ENCODE measurements around the gene OIT3. TPM values are rescaled to one million over a fixed set of nuclear protein-coding genes. Genes with fewer than 3 reads are reported as not detected.

Gene OIT3
- total RNA-seq, 1 donor from 2014 or later: 0.09 TPM

- no peaks in the 10 kb centered on the region for H3K27me3 ChIP-seq (ENCODE audit: insufficient read depth, low read length)
- TF ChIP-seq, protein P1, sequence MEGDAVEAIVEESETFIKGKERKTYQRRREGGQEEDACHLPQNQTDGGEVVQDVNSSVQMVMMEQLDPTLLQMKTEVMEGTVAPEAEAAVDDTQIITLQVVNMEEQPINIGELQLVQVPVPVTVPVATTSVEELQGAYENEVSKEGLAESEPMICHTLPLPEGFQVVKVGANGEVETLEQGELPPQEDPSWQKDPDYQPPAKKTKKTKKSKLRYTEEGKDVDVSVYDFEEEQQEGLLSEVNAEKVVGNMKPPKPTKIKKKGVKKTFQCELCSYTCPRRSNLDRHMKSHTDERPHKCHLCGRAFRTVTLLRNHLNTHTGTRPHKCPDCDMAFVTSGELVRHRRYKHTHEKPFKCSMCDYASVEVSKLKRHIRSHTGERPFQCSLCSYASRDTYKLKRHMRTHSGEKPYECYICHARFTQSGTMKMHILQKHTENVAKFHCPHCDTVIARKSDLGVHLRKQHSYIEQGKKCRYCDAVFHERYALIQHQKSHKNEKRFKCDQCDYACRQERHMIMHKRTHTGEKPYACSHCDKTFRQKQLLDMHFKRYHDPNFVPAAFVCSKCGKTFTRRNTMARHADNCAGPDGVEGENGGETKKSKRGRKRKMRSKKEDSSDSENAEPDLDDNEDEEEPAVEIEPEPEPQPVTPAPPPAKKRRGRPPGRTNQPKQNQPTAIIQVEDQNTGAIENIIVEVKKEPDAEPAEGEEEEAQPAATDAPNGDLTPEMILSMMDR (IDR thresholded peaks at IDR 0.05; ENCODE audit: insufficient read depth, low read depth, low read length): no peak
- TF ChIP-seq EZH2 (IDR thresholded peaks at IDR 0.05; ENCODE audit: insufficient read depth, low read length): no peak
- Mint-ChIP-seq H3K27me3 (ENCODE audit: low read depth, unreplicated experiment) (no peaks in the 10 kb centered on the region), H3K36me3 (ENCODE audit: low read depth, unreplicated experiment) (no peaks in the 10 kb centered on the region), H3K4me1 (ENCODE audit: low read depth, unreplicated experiment) (peaks cover 8% of the 10 kb centered on the region), H3K4me3 (ENCODE audit: unreplicated experiment) (no peak overlapping the region), H3K9me3 (ENCODE audit: unreplicated experiment) (no peaks in the 10 kb centered on the region), H3K27ac (ENCODE audit: unreplicated experiment) (no peak overlapping the region)
- DNase-seq (ENCODE audit: low read depth) (no peak), FAIRE-seq (no peak)
- no peak overlapping the region for H3K27ac ChIP-seq (ENCODE audit: low read depth, low read length)
- H3K36me3 ChIP-seq (ENCODE audit: insufficient read depth, low read length): no peaks in the 10 kb centered on the region
- no peak overlapping the region for H3K4me2 ChIP-seq (ENCODE audit: low read length)
- H2AFZ ChIP-seq (ENCODE audit: low read depth, low read length): no peak overlapping the region
- H3K4me3 ChIP-seq (ENCODE audit: insufficient read depth, low read depth, low read length): no peak overlapping the region
- H3K4me1 ChIP-seq (ENCODE audit: insufficient read depth, low read length): no peaks in the 10 kb centered on the region
- H3K9ac ChIP-seq (ENCODE audit: low read length): no peak overlapping the region
- H3K9me3 ChIP-seq (ENCODE audit: insufficient read depth, low read depth, low read length): no peaks in the 10 kb centered on the region
- H3K79me2 ChIP-seq (ENCODE audit: insufficient read depth, low read length): no peaks in the 10 kb centered on the region
- no peaks in the 10 kb centered on the region for H4K20me1 ChIP-seq (ENCODE audit: insufficient read depth, low read length)
Measured at GRCh38 chr10:72935361-72935760, 41.8 kb downstream of the OIT3 start.

- H3K4me1 Mint-ChIP-seq (ENCODE audit: low read depth, unreplicated experiment): no peaks in the 10 kb centered on the region
- Histone ChIP-seq H3K27me3 (ENCODE audit: insufficient read depth, low read length) (peaks cover 2% of the 10 kb centered on the region), H3K79me2 (ENCODE audit: insufficient read depth, low read length) (no peaks in the 10 kb centered on the region), H3K36me3 (ENCODE audit: insufficient read depth, low read length) (no peaks in the 10 kb centered on the region), H3K27ac (ENCODE audit: low read depth, low read length) (no peak overlapping the region), H4K20me1 (ENCODE audit: insufficient read depth, low read length) (no peaks in the 10 kb centered on the region), H3K4me1 (ENCODE audit: insufficient read depth, low read length) (no peaks in the 10 kb centered on the region), H3K9me3 (ENCODE audit: insufficient read depth, low read depth, low read length) (no peaks in the 10 kb centered on the region), H2AFZ (ENCODE audit: low read depth, low read length) (no peak overlapping the region), H3K4me2 (ENCODE audit: low read length) (no peak overlapping the region), H3K9ac (ENCODE audit: low read length) (no peak overlapping the region), H3K4me3 (ENCODE audit: insufficient read depth, low read depth, low read length) (no peak overlapping the region)
- TF ChIP-seq, protein P1 (IDR thresholded peaks at IDR 0.05; ENCODE audit: insufficient read depth, low read depth, low read length): no peak
- TF ChIP-seq EZH2 (IDR thresholded peaks at IDR 0.05; ENCODE audit: insufficient read depth, low read length): no peak
- H3K9me3 Mint-ChIP-seq (ENCODE audit: unreplicated experiment): peaks cover 2% of the 10 kb centered on the region
- no peak overlapping the region for H3K27ac Mint-ChIP-seq (ENCODE audit: unreplicated experiment)
- DNase-seq (ENCODE audit: low read depth): no peak
- H3K27me3 Mint-ChIP-seq (ENCODE audit: low read depth, unreplicated experiment): peaks cover 1% of the 10 kb centered on the region
- peaks cover 3% of the 10 kb centered on the region for H3K36me3 Mint-ChIP-seq (ENCODE audit: low read depth, unreplicated experiment)
- FAIRE-seq: no peak
- H3K4me3 Mint-ChIP-seq (ENCODE audit: unreplicated experiment): no peak overlapping the region
Measured at GRCh38 chr10:72943498-72944234, 50.1 kb downstream of the OIT3 start.

DNA sequence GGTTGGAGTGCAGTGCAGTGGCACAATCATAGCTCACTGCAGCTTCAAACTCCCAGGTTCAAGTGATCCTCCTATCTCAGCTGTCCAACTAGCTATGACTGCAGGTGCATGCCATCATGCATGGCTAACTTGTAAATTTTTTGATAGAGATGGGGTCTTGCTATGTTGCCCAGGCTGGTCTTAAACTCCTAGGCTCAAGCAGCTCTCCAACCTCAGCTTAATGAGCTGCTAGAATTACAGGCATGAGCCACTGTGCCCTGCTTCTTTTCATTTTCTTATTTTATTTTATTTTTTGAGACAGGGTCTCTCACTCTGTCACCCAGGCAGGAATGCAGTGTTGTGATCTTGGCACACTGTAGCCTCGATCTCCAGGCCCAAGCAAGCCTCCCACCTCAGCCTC is 53.4 kb downstream of the OIT3 start:
- Histone ChIP-seq H3K9ac (ENCODE audit: low read length) (no peak overlapping the region), H3K4me2 (ENCODE audit: low read length) (no peak overlapping the region), H3K4me1 (ENCODE audit: insufficient read depth, low read length) (no peaks in the 10 kb centered on the region), H3K4me3 (ENCODE audit: insufficient read depth, low read depth, low read length) (no peak overlapping the region), H3K9me3 (ENCODE audit: insufficient read depth, low read depth, low read length) (no peaks in the 10 kb centered on the region), H2AFZ (ENCODE audit: low read depth, low read length) (no peak overlapping the region), H3K79me2 (ENCODE audit: insufficient read depth, low read length) (no peaks in the 10 kb centered on the region), H3K36me3 (ENCODE audit: insufficient read depth, low read length) (no peaks in the 10 kb centered on the region), H3K27me3 (ENCODE audit: insufficient read depth, low read length) (no peaks in the 10 kb centered on the region), H4K20me1 (ENCODE audit: insufficient read depth, low read length) (no peaks in the 10 kb centered on the region), H3K27ac (ENCODE audit: low read depth, low read length) (no peak overlapping the region)
- TF ChIP-seq EZH2 (IDR thresholded peaks at IDR 0.05; ENCODE audit: insufficient read depth, low read length): no peak
- TF ChIP-seq, protein P1 (IDR thresholded peaks at IDR 0.05; ENCODE audit: insufficient read depth, low read depth, low read length): no peak
- no peak overlapping the region for H3K4me3 Mint-ChIP-seq (ENCODE audit: unreplicated experiment)
- H3K27me3 Mint-ChIP-seq (ENCODE audit: low read depth, unreplicated experiment): no peaks in the 10 kb centered on the region
- no peaks in the 10 kb centered on the region for H3K4me1 Mint-ChIP-seq (ENCODE audit: low read depth, unreplicated experiment)
- H3K27ac Mint-ChIP-seq (ENCODE audit: unreplicated experiment): no peak overlapping the region
- DNase-seq (ENCODE audit: low read depth) (no peak), FAIRE-seq (no peak)
- peaks cover 3% of the 10 kb centered on the region for H3K36me3 Mint-ChIP-seq (ENCODE audit: low read depth, unreplicated experiment)
- peaks cover 2% of the 10 kb centered on the region for H3K9me3 Mint-ChIP-seq (ENCODE audit: unreplicated experiment)
